DMS 273 (cell line): ENCODE data around the gene PIP4K2B.
"Not testable (repeated sequence)": the region's sequence is repeated elsewhere in the genome, so short reads cannot be mapped to it uniquely, and the experiment has no call there.

Experiments
- DNase-seq: peaks from one replicate; lab custom pipeline; 2025; ENCODE audit not compliant: unreplicated experiment; lab: John Stamatoyannopoulos, UW

Gene PIP4K2B

GRCh38 chr17:38799501-38800236 lies at the start of gene PIP4K2B:
PIP4K2B (minus strand) TSS chr17:38799556; CDS start chr17:38799424, 132 bp downstream.
- DNase-seq = peak; percentile 99

GRCh38 chr17:38848557-38848891 lies 49.2 kb upstream of the PIP4K2B start:
- no peak for DNase-seq

DNA sequence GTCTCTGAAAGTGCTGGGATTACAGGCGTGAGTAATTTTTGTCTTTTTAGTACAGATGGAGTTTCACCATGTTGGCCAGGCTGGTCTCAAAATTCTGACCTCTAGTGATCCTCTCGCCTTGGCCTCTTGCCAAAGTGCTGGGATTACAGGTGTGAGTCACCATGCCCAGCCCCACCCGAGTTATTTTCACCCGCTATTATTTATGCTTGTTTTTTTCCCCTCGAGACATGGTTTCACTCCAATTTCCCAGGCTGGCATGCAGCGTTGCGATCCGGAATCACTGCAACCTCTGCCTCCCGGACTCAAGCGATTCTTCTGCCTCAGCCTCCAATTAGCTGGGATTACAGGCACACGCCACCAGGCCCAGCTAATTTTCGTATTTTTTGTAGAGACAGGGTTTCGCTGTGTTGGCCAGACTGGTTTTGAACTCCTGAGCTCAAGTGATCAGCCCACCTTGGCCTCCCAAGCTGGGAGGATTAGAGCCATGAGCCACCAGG lies 45.0 kb upstream of the PIP4K2B start:
- DNase-seq = peak; percentile 55

DNA sequence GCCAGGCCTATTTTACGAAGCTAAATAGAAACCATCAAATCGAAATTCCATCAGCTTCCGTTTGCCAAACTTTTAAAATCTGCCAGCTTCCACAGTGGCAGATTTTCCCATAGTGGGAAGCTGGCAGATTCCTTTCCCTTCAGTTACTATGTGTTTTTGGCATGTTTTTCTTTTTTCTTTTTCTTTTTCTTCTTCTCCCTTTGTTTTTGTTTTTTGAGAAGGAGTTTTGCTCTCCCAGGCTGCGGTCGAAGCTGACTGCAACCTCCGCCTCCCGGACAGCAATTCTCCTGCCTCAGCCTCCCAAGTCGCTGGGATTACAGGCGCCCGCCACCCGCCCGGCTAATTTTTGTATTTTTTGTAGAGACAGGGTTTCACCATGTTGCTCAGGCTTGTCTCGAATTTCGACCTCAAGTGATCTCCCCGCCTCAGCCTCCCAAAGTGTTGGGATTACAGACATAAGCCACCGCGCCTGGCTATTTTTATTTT lies 26.4 kb upstream of the PIP4K2B start:
- no peak for DNase-seq

- peak; percentile 97 for DNase-seq
These were observed 25.8 kb upstream of the PIP4K2B start, which contains the start of gene CWC25 for GRCh38 chr17:38824899-38825761. CWC25 (minus strand) TSS chr17:38825321; CDS start chr17:38825183, 138 bp downstream.

GRCh38 chr17:38815576-38816193 lies 16.3 kb upstream of the PIP4K2B start:
- DNase-seq = no peak

GRCh38 chr17:38809828-38810227 lies 10.5 kb upstream of the PIP4K2B start:
- DNase-seq = no peak

DNA sequence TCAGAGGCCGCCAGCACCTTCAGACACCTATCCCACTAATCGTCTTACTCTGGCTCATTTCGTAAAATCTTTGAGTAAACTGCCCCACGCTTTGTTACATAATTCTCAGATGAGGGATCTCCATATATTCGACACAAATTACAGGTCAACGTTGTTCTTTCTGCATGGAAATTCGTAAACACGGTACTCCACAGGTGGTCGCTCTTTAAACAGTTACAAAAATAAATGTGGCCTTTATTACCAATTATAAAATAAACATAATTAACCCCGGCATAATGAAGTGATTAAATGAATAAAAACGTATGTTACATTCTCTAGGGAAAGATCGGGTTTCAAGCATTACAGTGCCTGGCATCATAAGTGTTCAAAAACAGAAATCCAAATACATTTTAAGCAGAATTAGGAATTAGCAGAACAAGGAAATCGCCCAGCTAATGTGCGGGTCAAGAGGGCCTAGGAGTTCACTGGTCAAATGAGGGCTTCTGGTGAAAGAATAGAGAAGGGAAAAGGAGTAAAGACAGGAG lies 943 bp upstream of the PIP4K2B start:
- peak; percentile 58 for DNase-seq

DNA sequence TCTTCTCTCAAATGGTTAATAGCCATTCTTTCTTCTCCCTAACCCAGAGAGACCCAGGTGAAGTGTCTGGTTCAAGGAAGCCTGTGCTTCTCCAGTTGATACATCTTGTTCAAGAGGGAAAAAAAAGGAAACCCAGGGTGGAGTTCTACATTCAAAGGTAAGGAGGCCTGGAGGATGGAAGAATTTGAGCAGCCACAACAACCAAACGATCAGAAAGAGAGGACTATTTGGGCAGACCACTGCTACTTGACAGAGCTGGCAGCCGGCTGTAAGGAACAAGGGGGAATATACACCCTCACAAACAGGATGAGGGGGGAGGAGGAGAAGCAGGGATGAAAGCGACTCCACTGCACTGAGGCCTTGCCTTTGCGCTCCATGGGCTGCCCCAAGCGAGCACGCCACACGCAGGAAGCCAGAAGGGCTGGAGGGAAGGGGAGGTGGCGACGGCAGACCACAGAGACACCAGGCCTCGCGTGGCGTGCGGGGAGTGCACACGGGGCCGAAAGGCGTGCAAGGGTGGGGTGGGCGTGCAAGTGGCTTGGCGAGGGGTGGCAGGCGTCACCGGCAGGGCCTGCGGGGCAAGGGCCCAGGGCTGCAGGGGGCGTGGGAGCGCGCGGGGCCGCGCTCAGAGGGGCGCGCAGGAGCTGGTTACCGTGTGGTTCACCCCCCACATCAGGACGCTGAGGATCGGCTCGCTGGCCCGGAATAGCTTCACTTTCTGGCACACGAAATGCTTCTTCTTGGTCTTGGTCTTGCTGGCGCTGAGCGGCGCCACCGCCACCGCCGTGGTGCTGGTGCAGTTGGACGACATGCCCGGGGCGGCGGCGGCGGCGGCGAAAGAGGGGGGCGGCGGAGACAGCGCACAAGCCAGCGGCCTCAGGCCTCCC lies 499 bp downstream of the PIP4K2B start:
- peak; percentile 83 for DNase-seq

DNA sequence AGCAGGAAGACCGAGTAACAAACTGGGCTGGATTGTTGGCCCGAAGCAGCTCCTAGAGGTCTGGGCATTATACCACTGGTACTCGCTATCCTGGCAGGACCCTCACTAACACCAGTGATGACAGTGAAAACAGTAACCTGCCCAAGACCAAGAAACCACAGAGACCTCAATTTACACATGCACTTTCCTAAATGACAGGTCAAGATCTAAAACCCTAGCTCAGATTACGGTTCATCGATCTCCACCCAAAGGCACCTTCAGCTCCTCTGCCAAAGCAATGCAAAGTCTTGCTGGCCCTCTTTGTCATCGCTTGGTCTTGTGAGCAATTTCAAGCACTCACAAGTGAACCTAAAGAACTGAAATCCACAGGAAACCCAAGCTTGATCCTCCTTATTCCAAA lies 1.5 kb downstream of the PIP4K2B start:
- DNase-seq = no peak

- no peak for DNase-seq
These were observed 2.2 kb downstream of the PIP4K2B start for GRCh38 chr17:38797158-38797490.

DNA sequence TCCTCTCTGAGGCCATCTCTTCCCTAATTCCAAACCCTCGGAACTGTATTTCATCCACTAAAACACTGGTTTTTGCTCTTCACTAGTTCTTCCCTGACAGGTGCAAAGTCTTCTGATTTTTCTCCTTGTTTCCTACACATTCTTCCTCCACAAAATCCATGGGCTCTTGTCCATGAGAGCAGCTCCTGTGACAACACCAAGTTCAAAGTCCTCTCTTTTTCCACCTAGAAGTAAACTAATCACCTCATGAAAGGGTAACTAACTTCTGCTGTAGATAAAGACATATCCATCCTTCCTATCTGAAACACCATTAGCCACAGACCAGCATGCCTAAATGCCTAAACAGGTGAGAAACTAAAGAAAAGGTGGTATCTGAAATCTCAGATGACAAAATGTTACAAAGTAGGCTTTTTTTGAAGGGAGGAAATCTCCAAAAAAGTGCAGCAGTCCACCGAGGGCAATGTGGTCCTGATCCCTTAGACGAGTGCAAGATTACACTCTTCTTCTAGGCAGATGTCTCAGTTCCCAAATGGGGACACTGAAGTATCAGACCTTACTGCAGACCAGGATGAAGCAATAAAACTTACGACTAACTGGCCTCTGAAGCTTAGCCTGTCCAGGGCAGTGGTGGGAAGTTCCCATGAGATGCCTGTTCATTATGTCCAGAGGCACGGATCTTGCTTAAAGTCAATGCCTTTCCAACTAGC lies 2.8 kb downstream of the PIP4K2B start:
- no peak for DNase-seq

- no peak for DNase-seq
These were observed 5.1 kb downstream of the PIP4K2B start for GRCh38 chr17:38794221-38794620.

GRCh38 chr17:38791162-38791561 lies 8.2 kb downstream of the PIP4K2B start:
- DNase-seq = no peak

DNA sequence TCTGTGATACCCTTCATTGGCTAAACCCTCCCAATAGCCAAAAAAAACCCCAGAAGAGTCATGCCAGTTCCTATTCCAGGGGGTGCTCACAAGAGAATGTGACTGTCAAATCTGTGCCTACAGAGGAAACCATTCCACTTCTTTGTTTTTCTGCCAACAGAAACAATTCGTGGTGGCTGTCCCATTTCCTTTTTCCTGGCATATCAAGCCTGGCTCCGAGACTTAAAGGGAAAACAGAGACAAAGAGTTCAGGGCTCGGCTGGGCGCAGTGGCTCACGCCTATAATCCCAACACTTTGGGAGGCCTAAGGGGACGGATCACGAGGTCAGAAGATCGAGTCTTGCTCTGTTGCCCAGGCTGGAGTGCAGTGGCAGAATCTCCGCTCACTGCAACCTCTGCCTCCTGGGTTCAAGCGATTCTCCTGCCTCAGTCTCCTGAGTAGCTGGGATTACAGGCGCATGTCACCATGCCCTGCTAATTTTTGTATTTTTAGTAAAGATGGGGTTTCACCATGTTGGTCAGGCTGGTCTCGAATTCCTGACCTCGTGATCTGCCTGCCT lies 9.1 kb downstream of the PIP4K2B start:
- DNase-seq = not testable (repeated sequence)

- no peak for DNase-seq
These were observed 10.2 kb downstream of the PIP4K2B start for GRCh38 chr17:38789185-38789584.

GRCh38 chr17:38787999-38788398 lies 11.4 kb downstream of the PIP4K2B start:
- DNase-seq = not testable (repeated sequence)

- DNase-seq = no peak
These were observed 13.0 kb downstream of the PIP4K2B start for GRCh38 chr17:38786372-38786771.

DNA sequence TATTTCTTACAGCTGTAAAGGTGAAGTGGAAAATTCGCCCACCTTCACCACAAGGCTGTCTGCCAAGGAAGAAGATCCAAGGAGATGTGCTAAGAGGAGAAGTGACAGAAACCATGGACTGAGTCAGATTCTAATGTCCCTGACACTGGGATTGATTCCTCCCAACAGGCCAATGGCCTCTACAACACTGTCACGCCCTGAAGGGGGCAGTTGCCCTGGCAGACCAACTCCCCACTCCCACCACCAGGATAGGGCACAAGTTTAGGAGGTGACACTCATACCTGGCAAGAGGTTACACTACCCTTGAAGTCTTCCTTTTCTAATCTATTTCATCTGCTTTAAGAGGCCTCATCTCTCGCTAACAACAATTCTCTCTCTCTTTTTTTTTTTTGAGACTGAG lies 16.1 kb downstream of the PIP4K2B start:
- DNase-seq = no peak
